SH-SY5Y (cell line): ENCODE results near the gene WHRN.

ENCODE experiments used
- GATA2 ChIP-seq: IDR thresholded peaks from 2 replicates; pipeline ENCODE4 v1.6.1; 2011; ENCODE audit warnings: mild to moderate bottlenecking, low read depth, low read length
- GATA3 ChIP-seq: IDR thresholded peaks from 2 replicates; pipeline ENCODE4 v1.6.1; 2011; ENCODE audit warnings: low read depth, mild to moderate bottlenecking, low read length, moderate library complexity

DNA sequence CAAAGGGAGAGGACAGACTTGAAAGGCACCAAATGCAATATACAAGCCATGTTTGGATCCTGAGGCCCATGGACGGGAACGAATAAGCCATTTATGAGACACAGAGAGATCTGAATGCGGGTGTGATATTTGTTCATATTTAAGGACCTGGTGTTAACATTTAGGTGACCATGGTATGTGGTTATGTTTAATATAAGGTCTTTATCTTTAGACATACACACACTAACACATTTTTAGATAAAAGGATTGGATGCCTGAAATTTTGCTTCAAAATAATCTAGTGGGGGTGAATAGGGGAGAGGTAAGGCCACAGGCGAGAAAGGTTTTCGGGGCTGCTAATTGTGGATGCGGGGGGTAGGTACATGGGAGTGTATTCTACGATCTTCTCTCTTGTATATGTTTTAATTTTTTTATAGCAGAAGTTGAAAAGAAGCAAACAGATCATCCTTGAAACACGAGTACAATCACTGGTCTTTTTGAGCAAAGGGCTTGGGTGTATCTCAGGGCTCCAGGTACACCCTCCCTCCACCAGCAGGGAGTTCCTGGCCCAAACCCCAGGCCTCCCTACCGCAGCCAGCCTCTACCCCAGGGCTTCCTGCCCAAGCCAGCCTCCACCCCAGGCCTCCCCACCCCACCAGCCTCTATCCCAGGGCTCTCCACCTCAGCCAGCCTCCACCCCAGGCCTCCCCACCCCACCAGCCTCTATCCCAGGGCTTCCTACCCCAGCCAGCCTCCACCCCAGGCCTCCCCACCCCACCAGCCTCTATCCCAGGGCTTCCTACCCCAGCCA is 129.7 kb downstream of the WHRN start:
- TF ChIP-seq GATA2: no peak
- no peak for TF ChIP-seq GATA3
